IMR-90 (cell line): ENCODE results near the gene CHN1. TPM values are rescaled to one million over a fixed set of nuclear protein-coding genes. Genes with fewer than 3 reads are reported as not detected.

ENCODE experiments used
- ATAC-seq: fragments of 200-7000 bp; cut with Tn5 transposase; 2 replicates; pipeline ENCODE4 v1.9.1; 2020; ENCODE audit warnings: low read depth, mild to moderate bottlenecking, moderate library complexity
- BruUV-seq: library from RNA; stranded (reverse); fragments of 400-500 nt; replicated peaks from 2 replicates; lab custom pipeline; 2021; lab: Mats Ljungman, UMichigan
- CTCF ChIA-PET: fragments of 300-600 bp; formaldehyde crosslinking; extraction: SDS; loops from one replicate; lab custom pipeline; 2021; ENCODE audit warnings: antibody characterized with exemption; lab: Yijun Ruan, JAX
- POLR2A ChIA-PET: fragments of 300-600 bp; sonication (Branson Sonifier 250); formaldehyde crosslinking; loops from one replicate; lab custom pipeline; 2022; ENCODE audit warnings: antibody characterized with exemption; ENCODE audit not compliant: unreplicated experiment; lab: Charles Lee
- DNase-seq: peaks from one replicate; pipeline ENCODE4 v3.0.0; 2013
- H2AFZ ChIP-seq: replicated peaks from 2 replicates; pipeline ENCODE3; 2013; ENCODE audit warnings: low read length, mild to moderate bottlenecking; ENCODE audit not compliant: poor library complexity
- H2AK5ac ChIP-seq: 2 replicates; pipeline ENCODE4 v1.6.1; 2013; ENCODE audit warnings: low read depth, low read length, inconsistent platforms
- H2AK9ac ChIP-seq: replicated peaks from 2 replicates; pipeline ENCODE3; 2013; ENCODE audit warnings: mild to moderate bottlenecking, low read depth, low read length, moderate library complexity; ENCODE audit not compliant: poor library complexity
- H2BK120ac ChIP-seq: 2 replicates; pipeline ENCODE4 v1.6.1; 2013; ENCODE audit warnings: low read depth, low read length, inconsistent platforms
- H2BK15ac ChIP-seq: 3 replicates; pipeline ENCODE4 v1.6.1; 2013; ENCODE audit warnings: low read depth, low read length, inconsistent platforms
- H2BK20ac ChIP-seq: 2 replicates; pipeline ENCODE4 v1.6.1; 2013; ENCODE audit warnings: low read depth, mild to moderate bottlenecking, inconsistent platforms, low read length, moderate library complexity
- H2BK5ac ChIP-seq: 2 replicates; pipeline ENCODE4 v1.6.1; 2013; ENCODE audit warnings: mild to moderate bottlenecking, low read depth, low read length, inconsistent platforms; ENCODE audit not compliant: poor library complexity, severe bottlenecking
- H3K14ac ChIP-seq: replicated peaks from 2 replicates; pipeline ENCODE4 v1.6.1; 2013; ENCODE audit warnings: low read depth, low read length, inconsistent platforms
- H3K18ac ChIP-seq: 2 replicates; pipeline ENCODE4 v1.6.1; 2013; ENCODE audit warnings: low read depth, low read length, control low read depth
- H3K23ac ChIP-seq: 2 replicates; pipeline ENCODE4 v1.6.1; 2013; ENCODE audit warnings: low read depth, low read length, inconsistent platforms
- H3K27ac ChIP-seq: 2 replicates; pipeline ENCODE4 v1.5.1; 2013; ENCODE audit warnings: mild to moderate bottlenecking, control low read depth, low read length; ENCODE audit not compliant: insufficient read depth
- H3K27me3 ChIP-seq: 2 replicates; pipeline ENCODE4 v1.6.1; 2013; ENCODE audit warnings: low read length; ENCODE audit not compliant: control insufficient read depth, insufficient read depth
- H3K36me3 ChIP-seq: 2 replicates; pipeline ENCODE4 v1.6.1; 2013; ENCODE audit warnings: low read length, mixed read lengths; ENCODE audit not compliant: control insufficient read depth, insufficient read depth
- H3K4ac ChIP-seq: 2 replicates; pipeline ENCODE4 v1.6.1; 2013; ENCODE audit warnings: low read depth, low read length, inconsistent platforms
- H3K4me1 ChIP-seq: 2 replicates; pipeline ENCODE4 v1.6.1; 2013; ENCODE audit warnings: low read length, mixed read lengths; ENCODE audit not compliant: control insufficient read depth, insufficient read depth
- H3K4me2 ChIP-seq: 2 replicates; pipeline ENCODE4 v1.6.1; 2013; ENCODE audit warnings: low read depth, mild to moderate bottlenecking, control low read depth, low read length, moderate library complexity
- H3K4me3 ChIP-seq: 2 replicates; pipeline ENCODE4 v1.5.1; 2013; ENCODE audit warnings: low read depth, mild to moderate bottlenecking, control low read depth, low read length, moderate library complexity; ENCODE audit not compliant: insufficient read depth
- H3K56ac ChIP-seq: 2 replicates; pipeline ENCODE4 v1.6.1; 2013; ENCODE audit warnings: low read length, inconsistent platforms; ENCODE audit not compliant: insufficient read depth; ENCODE audit errors: extremely low read depth
- H3K79me1 ChIP-seq, 2 experiments: 2 replicates each; pipeline ENCODE4 v1.6.1; 2013; ENCODE audit warnings: low read length in 2 of 2, inconsistent platforms in 1 of 2, low read depth in 1 of 2
- H3K9ac ChIP-seq: 2 replicates; pipeline ENCODE4 v1.6.1; 2013; ENCODE audit warnings: low read depth, low read length, control low read depth
- H3K9me1 ChIP-seq: 2 replicates; pipeline ENCODE4 v1.6.1; 2013; ENCODE audit warnings: low read length, inconsistent platforms; ENCODE audit not compliant: insufficient read depth
- H3K9me3 ChIP-seq: 2 replicates; pipeline ENCODE4 v1.6.1; 2013; ENCODE audit warnings: low read length; ENCODE audit not compliant: control insufficient read depth, insufficient read depth
- H4K20me1 ChIP-seq: 2 replicates; pipeline ENCODE4 v1.6.1; 2013; ENCODE audit warnings: low read length, inconsistent platforms; ENCODE audit not compliant: insufficient read depth
- H4K5ac ChIP-seq: 2 replicates; pipeline ENCODE4 v1.6.1; 2013; ENCODE audit warnings: mild to moderate bottlenecking, low read depth, low read length, control low read depth
- H4K8ac ChIP-seq, 2 experiments: 2 replicates each; pipeline ENCODE4 v1.6.1; 2013; ENCODE audit warnings: low read depth in 2 of 2, low read length in 2 of 2, control low read depth in 1 of 2, inconsistent platforms in 1 of 2
- H4K91ac ChIP-seq: 2 replicates; pipeline ENCODE4 v1.6.1; 2013; ENCODE audit warnings: low read depth, low read length, inconsistent platforms; ENCODE audit not compliant: insufficient read depth
- MAFK ChIP-seq: IDR thresholded peaks from 2 replicates; pipeline ENCODE4 v1.6.1; 2012; ENCODE audit warnings: low read depth, low read length, improper control_type of control experiment
- MAZ ChIP-seq: IDR thresholded peaks from 2 replicates; pipeline ENCODE4 v1.6.1; 2012; ENCODE audit warnings: low read depth, mild to moderate bottlenecking, low read length, improper control_type of control experiment, moderate library complexity, borderline replicate concordance
- MXI1 ChIP-seq: IDR thresholded peaks from 2 replicates; pipeline ENCODE4 v1.6.1; 2012; ENCODE audit warnings: low read depth, mild to moderate bottlenecking, low read length, moderate library complexity, borderline replicate concordance
- RAD21 ChIP-seq: IDR thresholded peaks from 2 replicates; pipeline ENCODE4 v1.6.1; 2012; ENCODE audit warnings: low read length, improper control_type of control experiment
- RFX5 ChIP-seq: IDR thresholded peaks from 2 replicates; pipeline ENCODE4 v1.8.0; 2012; ENCODE audit warnings: low read depth, mild to moderate bottlenecking, low read length, moderate library complexity
- SMC3 ChIP-seq: fragments of 150-350 bp; IDR thresholded peaks from 2 replicates; pipeline ENCODE4 v1.6.1; 2016; ENCODE audit warnings: low read depth, mild to moderate bottlenecking, antibody characterized with exemption, low read length, moderate library complexity
- WGBS, 2 experiments: methylation state at CpG; one replicate each; pipeline versions ENCODE4 v1.1.5 to v1.1.7; 2013; ENCODE audit warnings: missing lambda C conversion rate in 2 of 2; ENCODE audit not compliant: insufficient read length in 1 of 2; ENCODE audit errors: extremely low coverage in 2 of 2; 5-methylcytosine and 5-hydroxymethylcytosine counted together
- dilution Hi-C: fragments of 300-500 bp; cut with HindIII; formaldehyde crosslinking; loops from one replicate; pipeline ENCODE4 v1.14.3; 2018; ENCODE audit warnings: low sequenced_read_pairs; ENCODE audit not compliant: unreplicated experiment
- in situ Hi-C: fragments of 300-500 bp; cut with MboI; formaldehyde crosslinking; loops from 3 replicates; pipeline ENCODE4 v1.14.3; 2019; ENCODE audit warnings: low sequenced_read_pairs, inconsistent platforms, mixed read lengths
- intact Hi-C: fragments of 100-400 bp; cut with micrococcal nuclease; formaldehyde crosslinking; loops from 2 replicates; pipeline ENCODE4 v1.10.0; 2022
- polyA plus RNA-seq, 3 experiments: library from polyadenylated mRNA; depleted of rRNA; stranded (reverse); fragments of >200 nt; gene quantifications; 2 replicates each; pipeline ENCODE4 v1.2.3, GENCODE V29; 2012; ENCODE audit warnings: low replicate concordance in 1 of 3
- total RNA-seq: library from RNA; depleted of rRNA; stranded (reverse); fragments of >200 nt; gene quantifications from 2 replicates; pipeline ENCODE4 v1.2.3, GENCODE V29; 2012

The CHN1 gene
- total and polyA plus RNA-seq, 2 of the 4 experiments (the other 2 are of a cell fraction): 58.4 to 66.9 TPM

DNA sequence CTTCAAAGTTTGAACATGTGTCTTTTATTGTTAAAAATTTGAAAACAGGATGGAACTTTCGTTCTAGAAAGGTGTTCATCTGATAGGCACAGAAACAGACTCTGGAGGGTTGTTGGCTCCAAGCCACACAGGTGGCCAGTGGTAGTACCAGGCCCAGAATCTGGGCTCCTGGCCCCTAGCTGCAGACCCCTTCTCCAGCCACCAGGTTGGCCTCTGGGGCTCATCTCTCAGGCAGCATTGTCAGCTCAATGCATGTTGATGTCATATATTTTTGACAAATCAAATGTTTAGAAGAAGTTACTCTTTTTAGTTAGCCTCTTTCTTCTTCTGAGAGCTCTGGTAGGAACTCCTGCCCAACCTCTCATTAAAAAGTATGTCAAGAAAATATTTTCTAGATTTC lies 206.4 kb downstream of the CHN1 start:
- TF ChIP-seq MXI1: no peak
- no peak for TF ChIP-seq SMC3
- TF ChIP-seq RAD21: no peak
- no peak for TF ChIP-seq MAFK
- no peak for TF ChIP-seq RFX5
- no peak for TF ChIP-seq MAZ
- Histone ChIP-seq H2AK9ac (no peak overlapping the region), H2BK20ac (no peak overlapping the region), H3K14ac (peak overlapping the region; percentile 10), H4K20me1 (no peaks in the 10 kb centered on the region), H4K91ac (no peak overlapping the region; the same call in 1 of the 2 replicates), H3K27me3 (no peaks in the 10 kb centered on the region), H3K36me3 (peaks cover 5% of the 10 kb centered on the region), H3K18ac (peak overlapping the region; percentile 77; the same call in 1 of the 2 replicates), H2AK5ac (no peak overlapping the region), H3K9me1 (peaks cover 12% of the 10 kb centered on the region), H2BK120ac (peak overlapping the region; percentile 60), H3K4me3 (no peak overlapping the region), H2BK5ac (peak overlapping the region; percentile 77), H4K8ac (peak overlapping the region in 1 of 2 experiments; percentile 12; a peak in 1 of 4 replicates), H3K4me2 (no peak overlapping the region), H4K5ac (peak overlapping the region; percentile 87), H3K9me3 (no peaks in the 10 kb centered on the region), H3K56ac (no peak overlapping the region), H3K23ac (no peak overlapping the region), H3K4me1 (peaks cover 45% of the 10 kb centered on the region), H2AFZ (no peak overlapping the region), H3K79me1 (peaks cover 0 to 11% of the 10 kb centered on the region in 2 experiments; a peak in 2 of 4 replicates), H2BK15ac (no peak overlapping the region), H3K4ac (peak overlapping the region; percentile 52), H3K27ac (peak overlapping the region; percentile 62; the same call in 1 of the 2 replicates), H3K9ac (no peak overlapping the region)
- no TSS peak for BruUV-seq
- no peak for ATAC-seq
- in situ Hi-C loops: no loop called here
- 100% methylated on average over 1 of the region's 1 CpG; no CpG with 5 or more reads in 1 of the 2 experiments for WGBS, 2 experiments
- dilution Hi-C loops: no loop called here
- intact Hi-C loops: no loop called here
- POLR2A ChIA-PET: no interaction called here
- DNase-seq: no peak
- CTCF ChIA-PET: interaction anchor here (1.0 kb wide), 1 partner anchor 12 kb away, joined by 3 read pairs; no protein-coding TSS in a partner anchor
